Panc1 (cell line): ENCODE results near the gene PPP1R12A.

Experiments
- CTCF ChIP-seq: fragments of 450-650 bp; IDR thresholded peaks from 2 replicates; pipeline ENCODE4 v1.5.1; 2017; ENCODE audit warnings: mild to moderate bottlenecking
- POLR2AphosphoS5 ChIP-seq: IDR thresholded peaks from 2 replicates; pipeline ENCODE4 v1.6.1; 2012; ENCODE audit warnings: mild to moderate bottlenecking, low read depth, low read length, moderate library complexity
- SIN3A ChIP-seq: IDR thresholded peaks from 2 replicates; pipeline ENCODE4 v1.6.1; 2012; ENCODE audit warnings: low read depth, mild to moderate bottlenecking, low read length, moderate library complexity, borderline replicate concordance; ENCODE audit not compliant: insufficient read depth

GRCh38 chr12:79838359-79838758 lies 96.5 kb downstream of the PPP1R12A start:
- no peak for TF ChIP-seq CTCF
- no peak for TF ChIP-seq SIN3A
- no peak for TF ChIP-seq POLR2AphosphoS5
